ENCODE results near the gene BASP1.

The BASP1 gene

GRCh38 chr5:17294639-17295311, 77.3 kb downstream of the BASP1 start:
- Histone ChIP-seq H3K27ac (ENCODE audit: poor library complexity, severe bottlenecking) (no peak overlapping the region), H3K27me3 (ENCODE audit: insufficient read depth, poor library complexity, severe bottlenecking) (no peaks in the 10 kb centered on the region), H3K9me3 (ENCODE audit: severe bottlenecking) (no peaks in the 10 kb centered on the region), H3K4me1 (ENCODE audit: insufficient read depth, poor library complexity, severe bottlenecking) (no peaks in the 10 kb centered on the region), H3K4me3 (ENCODE audit: severe bottlenecking) (no peak overlapping the region), H3K36me3 (ENCODE audit: low read depth) (no peaks in the 10 kb centered on the region)
- ATAC-seq (ENCODE audit: low read depth) = no peak
- DNase-seq (ENCODE audit: low spot score) = no peak
- TF ChIP-seq CTCF (IDR thresholded peaks at IDR 0.05; ENCODE audit: poor library complexity, severe bottlenecking) = no peak

- Histone ChIP-seq H3K9me3 (ENCODE audit: severe bottlenecking) (no peaks in the 10 kb centered on the region), H3K4me3 (ENCODE audit: severe bottlenecking) (no peak overlapping the region), H3K4me1 (ENCODE audit: insufficient read depth, poor library complexity, severe bottlenecking) (no peaks in the 10 kb centered on the region), H3K27me3 (ENCODE audit: insufficient read depth, poor library complexity, severe bottlenecking) (no peaks in the 10 kb centered on the region), H3K27ac (ENCODE audit: poor library complexity, severe bottlenecking) (no peak overlapping the region), H3K36me3 (ENCODE audit: low read depth) (no peaks in the 10 kb centered on the region)
- DNase-seq (ENCODE audit: low spot score) (no peak), ATAC-seq (ENCODE audit: low read depth) (no peak)
- no peak for TF ChIP-seq CTCF (IDR thresholded peaks at IDR 0.05; ENCODE audit: poor library complexity, severe bottlenecking)
These were observed 78.2 kb downstream of the BASP1 start for GRCh38 chr5:17295671-17296070.

- no peak for TF ChIP-seq CTCF (IDR thresholded peaks at IDR 0.05; ENCODE audit: poor library complexity, severe bottlenecking)
- ATAC-seq (ENCODE audit: low read depth) (no peak), DNase-seq (ENCODE audit: low spot score) (no peak)
- Histone ChIP-seq H3K4me3 (ENCODE audit: severe bottlenecking) (no peak overlapping the region), H3K27me3 (ENCODE audit: insufficient read depth, poor library complexity, severe bottlenecking) (no peaks in the 10 kb centered on the region), H3K9me3 (ENCODE audit: severe bottlenecking) (no peaks in the 10 kb centered on the region), H3K27ac (ENCODE audit: poor library complexity, severe bottlenecking) (no peak overlapping the region), H3K4me1 (ENCODE audit: insufficient read depth, poor library complexity, severe bottlenecking) (peaks cover 11% of the 10 kb centered on the region), H3K36me3 (ENCODE audit: low read depth) (no peaks in the 10 kb centered on the region)
These were observed 84.7 kb downstream of the BASP1 start for GRCh38 chr5:17302106-17302505.

GRCh38 chr5:17302604-17303003, 85.2 kb downstream of the BASP1 start:
- ATAC-seq (ENCODE audit: low read depth) (no peak), DNase-seq (ENCODE audit: low spot score) (no peak)
- no peaks in the 10 kb centered on the region for H3K36me3 ChIP-seq (ENCODE audit: low read depth)
- H3K27ac ChIP-seq (ENCODE audit: poor library complexity, severe bottlenecking) = no peak overlapping the region
- H3K27me3 ChIP-seq (ENCODE audit: insufficient read depth, poor library complexity, severe bottlenecking) = no peaks in the 10 kb centered on the region
- no peak for TF ChIP-seq CTCF (IDR thresholded peaks at IDR 0.05; ENCODE audit: poor library complexity, severe bottlenecking)
- H3K4me1 ChIP-seq (ENCODE audit: insufficient read depth, poor library complexity, severe bottlenecking) = peaks cover 11% of the 10 kb centered on the region
- no peaks in the 10 kb centered on the region for H3K9me3 ChIP-seq (ENCODE audit: severe bottlenecking)
- no peak overlapping the region for H3K4me3 ChIP-seq (ENCODE audit: severe bottlenecking)

GRCh38 chr5:17304282-17304681, 86.9 kb downstream of the BASP1 start:
- DNase-seq (ENCODE audit: low spot score) = no peak
- Histone ChIP-seq H3K4me3 (ENCODE audit: severe bottlenecking) (no peak overlapping the region), H3K27me3 (ENCODE audit: insufficient read depth, poor library complexity, severe bottlenecking) (no peaks in the 10 kb centered on the region), H3K27ac (ENCODE audit: poor library complexity, severe bottlenecking) (no peak overlapping the region), H3K9me3 (ENCODE audit: severe bottlenecking) (no peaks in the 10 kb centered on the region), H3K4me1 (ENCODE audit: insufficient read depth, poor library complexity, severe bottlenecking) (peaks cover 11% of the 10 kb centered on the region), H3K36me3 (ENCODE audit: low read depth) (no peaks in the 10 kb centered on the region)
- TF ChIP-seq CTCF (IDR thresholded peaks at IDR 0.05; ENCODE audit: poor library complexity, severe bottlenecking) = no peak
- ATAC-seq (ENCODE audit: low read depth) = no peak
